GM23338 (cell line): ENCODE measurements around the gene EPG5. TPM values are rescaled to one million over a fixed set of nuclear protein-coding genes. Genes with fewer than 3 reads are reported as not detected.

Source experiments
- ATAC-seq: fragments of 200-7000 bp; cut with Tn5 transposase; 3 replicates; pipeline ENCODE4 v1.9.1; 2020
- DNase-seq: peaks from one replicate; pipeline ENCODE4 v3.0.0-alpha.2; 2015; ENCODE audit warnings: low spot score
- H2AFZ ChIP-seq: fragments of 200-600 bp; sonication (generic); 2 replicates; pipeline ENCODE4 v1.8.0; 2016; ENCODE audit warnings: antibody characterized with exemption, mild to moderate bottlenecking, moderate library complexity
- H3F3A ChIP-seq: fragments of 200-600 bp; sonication (generic); replicated peaks from 2 replicates; pipeline ENCODE4 v1.8.0; 2017; ENCODE audit warnings: antibody characterized with exemption, mixed run types, low read depth
- H3K27ac ChIP-seq: fragments of 200-600 bp; sonication (generic); 2 replicates; pipeline ENCODE4 v1.6.1; 2016; ENCODE audit warnings: low read depth
- H3K27me3 ChIP-seq: fragments of 200-600 bp; sonication (generic); 2 replicates; pipeline ENCODE4 v1.8.0; 2016; ENCODE audit warnings: mild to moderate bottlenecking, mixed run types, moderate library complexity; ENCODE audit not compliant: insufficient read depth
- H3K36me3 ChIP-seq: fragments of 200-600 bp; sonication (generic); 2 replicates; pipeline ENCODE4 v1.8.0; 2016; ENCODE audit warnings: mild to moderate bottlenecking; ENCODE audit not compliant: insufficient read depth
- H3K4me1 ChIP-seq: fragments of 200-600 bp; sonication (generic); 2 replicates; pipeline ENCODE4 v1.8.0; 2016; ENCODE audit warnings: mild to moderate bottlenecking, moderate library complexity; ENCODE audit not compliant: insufficient read depth
- H3K4me2 ChIP-seq: fragments of 200-600 bp; sonication (generic); 2 replicates; pipeline ENCODE4 v1.7.1; 2017; ENCODE audit warnings: mixed run types
- H3K4me3 ChIP-seq: fragments of 200-600 bp; sonication (generic); 2 replicates; pipeline ENCODE4 v1.6.1; 2016; ENCODE audit warnings: mixed run types
- H3K79me2 ChIP-seq: fragments of 200-600 bp; sonication (generic); replicated peaks from 2 replicates; pipeline ENCODE4 v1.8.0; 2017; ENCODE audit warnings: mild to moderate bottlenecking; ENCODE audit not compliant: insufficient read depth
- H3K9me2 ChIP-seq: fragments of 200-600 bp; sonication (generic); 2 replicates; pipeline ENCODE4 v1.8.0; 2017; ENCODE audit not compliant: insufficient read depth
- H4K20me1 ChIP-seq: fragments of 200-600 bp; sonication (generic); replicated peaks from 2 replicates; pipeline ENCODE4 v1.8.0; 2017; ENCODE audit warnings: mild to moderate bottlenecking; ENCODE audit not compliant: insufficient read depth
- H3K27ac Mint-ChIP-seq: 2 replicates; pipeline ENCODE4 v1.8.0; 2020; ENCODE audit warnings: inconsistent platforms, mild to moderate bottlenecking, moderate library complexity, mixed read lengths
- H3K27me3 Mint-ChIP-seq: 3 replicates; pipeline ENCODE4 v1.8.0; 2022; ENCODE audit warnings: low read depth, mild to moderate bottlenecking, moderate library complexity, mixed read lengths, inconsistent platforms; ENCODE audit not compliant: insufficient read depth, poor library complexity
- H3K36me3 Mint-ChIP-seq: 3 replicates; pipeline ENCODE4 v1.8.0; 2021; ENCODE audit warnings: low read depth, mild to moderate bottlenecking, inconsistent platforms, moderate library complexity, mixed read lengths
- H3K4me1 Mint-ChIP-seq: 3 replicates; pipeline ENCODE4 v1.8.0; 2020; ENCODE audit warnings: mild to moderate bottlenecking, inconsistent platforms, mixed read lengths
- H3K4me3 Mint-ChIP-seq: 3 replicates; pipeline ENCODE4 v1.8.0; 2021; ENCODE audit warnings: moderate library complexity, mild to moderate bottlenecking, inconsistent platforms, mixed read lengths
- H3K9me3 Mint-ChIP-seq: 3 replicates; pipeline ENCODE4 v1.8.0; 2020; ENCODE audit warnings: moderate library complexity, mild to moderate bottlenecking, inconsistent platforms, mixed read lengths
- CREB1 ChIP-seq: fragments of 250-450 bp; sonication (Bioruptor Pico); IDR thresholded peaks from 2 replicates; pipeline ENCODE4 v1.5.0; 2020; ENCODE audit warnings: low read depth, mild to moderate bottlenecking, moderate library complexity
- CTCF ChIP-seq, 2 experiments: fragments of 200-600 bp in 1 of 2; sonication (generic) in 1 of 2; conservative IDR thresholded peaks; 2 replicates each; pipeline versions ENCODE4 v1.5.1 to v1.6.1; 2016 to 2017; ENCODE audit warnings: antibody characterized with exemption in 2 of 2, low read depth in 2 of 2, mild to moderate bottlenecking in 2 of 2, moderate library complexity in 1 of 2
- EZH2 ChIP-seq: fragments of 200-600 bp; sonication (generic); IDR thresholded peaks from one replicate; pipeline ENCODE4 v1.8.0; 2017; ENCODE audit warnings: antibody characterized with exemption, mild to moderate bottlenecking, low read depth; ENCODE audit not compliant: unreplicated experiment
- EZH2phosphoT487 ChIP-seq: fragments of 200-600 bp; sonication (generic); IDR thresholded peaks from one replicate; pipeline ENCODE4 v1.8.1; 2018; ENCODE audit warnings: antibody characterized with exemption; ENCODE audit not compliant: unreplicated experiment
- JUNB ChIP-seq: IDR thresholded peaks from one replicate; pipeline ENCODE4 v1.6.1; 2016; ENCODE audit warnings: antibody characterized with exemption; ENCODE audit not compliant: unreplicated experiment
- NANOG ChIP-seq: IDR thresholded peaks from 2 replicates; pipeline ENCODE4 v1.6.1; 2016; ENCODE audit warnings: antibody characterized with exemption, borderline replicate concordance
- POLR2AphosphoS5 ChIP-seq: IDR thresholded peaks from 2 replicates; pipeline ENCODE4 v1.6.1; 2016; ENCODE audit warnings: antibody characterized with exemption, low read depth
- REST ChIP-seq: IDR thresholded peaks from one replicate; pipeline ENCODE4 v1.6.1; 2018; ENCODE audit warnings: antibody characterized with exemption; ENCODE audit not compliant: unreplicated experiment
- STAT1 ChIP-seq: IDR thresholded peaks from one replicate; pipeline ENCODE4 v1.6.1; 2016; ENCODE audit warnings: antibody characterized with exemption; ENCODE audit not compliant: unreplicated experiment
- ZNF114 ChIP-seq: fragments of 250-450 bp; sonication (Bioruptor Pico); IDR thresholded peaks from 2 replicates; pipeline ENCODE4 v1.5.0; 2020; ENCODE audit warnings: mild to moderate bottlenecking, moderate library complexity
- ZNF331 ChIP-seq: fragments of 250-450 bp; sonication (Bioruptor Pico); IDR thresholded peaks from 2 replicates; pipeline ENCODE4 v1.5.0; 2020; ENCODE audit warnings: low read depth, mild to moderate bottlenecking, moderate library complexity
- polyA plus RNA-seq: library from polyadenylated mRNA; unstranded; fragments of >200 nt; fragmentation: Nextera tagmentation; extraction: Ambion mirVana; gene quantifications from 2 replicates; pipeline ENCODE4 v1.2.1, GENCODE V29; 2016
- total RNA-seq: library from RNA; depleted of rRNA; stranded (reverse); fragments of >200 nt; shearing (Covaris generic); gene quantifications from 2 replicates; pipeline ENCODE4 v1.2.3, GENCODE V29; 2014
- TF ChIP-seq, protein P1 (sequence below): IDR thresholded peaks from 2 replicates; pipeline ENCODE4 v1.6.1; 2016; ENCODE audit warnings: antibody characterized with exemption
- TF ChIP-seq, protein P2 (sequence below): fragments of 250-450 bp; sonication (Bioruptor Pico); IDR thresholded peaks from 2 replicates; pipeline ENCODE4 v1.5.0; 2020; ENCODE audit warnings: mild to moderate bottlenecking, moderate library complexity

Gene EPG5
- total and polyA plus RNA-seq, 2 experiments from 2014 or later = 4.1 to 29.2 TPM

- DNase-seq = no peak
- Histone ChIP-seq H2AFZ (no peak overlapping the region), H3K79me2 (no peaks in the 10 kb centered on the region), H3K27me3 (no peaks in the 10 kb centered on the region), H3K4me1 (no peaks in the 10 kb centered on the region), H3K9me2 (no peaks in the 10 kb centered on the region), H3K4me3 (no peak overlapping the region), H3K4me2 (no peak overlapping the region), H3F3A (no peaks in the 10 kb centered on the region), H3K36me3 (no peaks in the 10 kb centered on the region), H3K27ac (no peak overlapping the region), H4K20me1 (no peaks in the 10 kb centered on the region)
- no peak overlapping the region for H3K4me3 Mint-ChIP-seq
- H3K27ac Mint-ChIP-seq = no peak overlapping the region
- peaks cover 10% of the 10 kb centered on the region; the same call in 2 of the 3 replicates for H3K4me1 Mint-ChIP-seq
- TF ChIP-seq NANOG (no peak), ZNF331 (CRISPR knock-in tag) (no peak), POLR2AphosphoS5 (no peak), CTCF (conservative IDR thresholded peaks at IDR 0.05; ENCODE audit: low read depth in 2 of 2) (no peak), JUNB (no peak), REST (no peak), EZH2phosphoT487 (no peak), STAT1 (no peak), ZNF114 (no peak), CREB1 (CRISPR knock-in tag) (no peak), EZH2 (no peak)
- TF ChIP-seq, protein P1, sequence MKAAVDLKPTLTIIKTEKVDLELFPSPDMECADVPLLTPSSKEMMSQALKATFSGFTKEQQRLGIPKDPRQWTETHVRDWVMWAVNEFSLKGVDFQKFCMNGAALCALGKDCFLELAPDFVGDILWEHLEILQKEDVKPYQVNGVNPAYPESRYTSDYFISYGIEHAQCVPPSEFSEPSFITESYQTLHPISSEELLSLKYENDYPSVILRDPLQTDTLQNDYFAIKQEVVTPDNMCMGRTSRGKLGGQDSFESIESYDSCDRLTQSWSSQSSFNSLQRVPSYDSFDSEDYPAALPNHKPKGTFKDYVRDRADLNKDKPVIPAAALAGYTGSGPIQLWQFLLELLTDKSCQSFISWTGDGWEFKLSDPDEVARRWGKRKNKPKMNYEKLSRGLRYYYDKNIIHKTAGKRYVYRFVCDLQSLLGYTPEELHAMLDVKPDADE = no peak
- TF ChIP-seq, protein P2, sequence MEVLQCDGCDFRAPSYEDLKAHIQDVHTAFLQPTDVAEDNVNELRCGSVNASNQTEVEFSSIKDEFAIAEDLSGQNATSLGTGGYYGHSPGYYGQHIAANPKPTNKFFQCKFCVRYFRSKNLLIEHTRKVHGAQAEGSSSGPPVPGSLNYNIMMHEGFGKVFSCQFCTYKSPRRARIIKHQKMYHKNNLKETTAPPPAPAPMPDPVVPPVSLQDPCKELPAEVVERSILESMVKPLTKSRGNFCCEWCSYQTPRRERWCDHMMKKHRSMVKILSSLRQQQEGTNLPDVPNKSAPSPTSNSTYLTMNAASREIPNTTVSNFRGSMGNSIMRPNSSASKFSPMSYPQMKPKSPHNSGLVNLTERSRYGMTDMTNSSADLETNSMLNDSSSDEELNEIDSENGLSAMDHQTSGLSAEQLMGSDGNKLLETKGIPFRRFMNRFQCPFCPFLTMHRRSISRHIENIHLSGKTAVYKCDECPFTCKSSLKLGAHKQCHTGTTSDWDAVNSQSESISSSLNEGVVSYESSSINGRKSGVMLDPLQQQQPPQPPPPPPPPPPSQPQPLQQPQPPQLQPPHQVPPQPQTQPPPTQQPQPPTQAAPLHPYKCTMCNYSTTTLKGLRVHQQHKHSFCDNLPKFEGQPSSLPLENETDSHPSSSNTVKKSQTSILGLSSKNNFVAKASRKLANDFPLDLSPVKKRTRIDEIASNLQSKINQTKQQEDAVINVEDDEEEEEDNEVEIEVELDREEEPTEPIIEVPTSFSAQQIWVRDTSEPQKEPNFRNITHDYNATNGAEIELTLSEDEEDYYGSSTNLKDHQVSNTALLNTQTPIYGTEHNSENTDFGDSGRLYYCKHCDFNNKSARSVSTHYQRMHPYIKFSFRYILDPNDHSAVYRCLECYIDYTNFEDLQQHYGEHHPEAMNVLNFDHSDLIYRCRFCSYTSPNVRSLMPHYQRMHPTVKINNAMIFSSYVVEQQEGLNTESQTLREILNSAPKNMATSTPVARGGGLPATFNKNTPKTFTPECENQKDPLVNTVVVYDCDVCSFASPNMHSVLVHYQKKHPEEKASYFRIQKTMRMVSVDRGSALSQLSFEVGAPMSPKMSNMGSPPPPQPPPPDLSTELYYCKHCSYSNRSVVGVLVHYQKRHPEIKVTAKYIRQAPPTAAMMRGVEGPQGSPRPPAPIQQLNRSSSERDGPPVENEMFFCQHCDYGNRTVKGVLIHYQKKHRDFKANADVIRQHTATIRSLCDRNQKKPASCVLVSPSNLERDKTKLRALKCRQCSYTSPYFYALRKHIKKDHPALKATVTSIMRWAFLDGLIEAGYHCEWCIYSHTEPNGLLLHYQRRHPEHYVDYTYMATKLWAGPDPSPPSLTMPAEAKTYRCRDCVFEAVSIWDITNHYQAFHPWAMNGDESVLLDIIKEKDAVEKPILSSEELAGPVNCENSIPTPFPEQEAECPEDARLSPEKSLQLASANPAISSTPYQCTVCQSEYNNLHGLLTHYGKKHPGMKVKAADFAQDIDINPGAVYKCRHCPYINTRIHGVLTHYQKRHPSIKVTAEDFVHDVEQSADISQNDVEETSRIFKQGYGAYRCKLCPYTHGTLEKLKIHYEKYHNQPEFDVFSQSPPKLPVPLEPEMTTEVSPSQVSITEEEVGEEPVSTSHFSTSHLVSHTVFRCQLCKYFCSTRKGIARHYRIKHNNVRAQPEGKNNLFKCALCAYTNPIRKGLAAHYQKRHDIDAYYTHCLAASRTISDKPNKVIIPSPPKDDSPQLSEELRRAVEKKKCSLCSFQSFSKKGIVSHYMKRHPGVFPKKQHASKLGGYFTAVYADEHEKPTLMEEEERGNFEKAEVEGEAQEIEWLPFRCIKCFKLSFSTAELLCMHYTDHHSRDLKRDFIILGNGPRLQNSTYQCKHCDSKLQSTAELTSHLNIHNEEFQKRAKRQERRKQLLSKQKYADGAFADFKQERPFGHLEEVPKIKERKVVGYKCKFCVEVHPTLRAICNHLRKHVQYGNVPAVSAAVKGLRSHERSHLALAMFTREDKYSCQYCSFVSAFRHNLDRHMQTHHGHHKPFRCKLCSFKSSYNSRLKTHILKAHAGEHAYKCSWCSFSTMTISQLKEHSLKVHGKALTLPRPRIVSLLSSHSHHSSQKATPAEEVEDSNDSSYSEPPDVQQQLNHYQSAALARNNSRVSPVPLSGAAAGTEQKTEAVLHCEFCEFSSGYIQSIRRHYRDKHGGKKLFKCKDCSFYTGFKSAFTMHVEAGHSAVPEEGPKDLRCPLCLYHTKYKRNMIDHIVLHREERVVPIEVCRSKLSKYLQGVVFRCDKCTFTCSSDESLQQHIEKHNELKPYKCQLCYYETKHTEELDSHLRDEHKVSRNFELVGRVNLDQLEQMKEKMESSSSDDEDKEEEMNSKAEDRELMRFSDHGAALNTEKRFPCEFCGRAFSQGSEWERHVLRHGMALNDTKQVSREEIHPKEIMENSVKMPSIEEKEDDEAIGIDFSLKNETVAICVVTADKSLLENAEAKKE (CRISPR knock-in tag) = no peak
- peaks cover 3% of the 10 kb centered on the region; the same call in 2 of the 3 replicates for H3K36me3 Mint-ChIP-seq
- no peak for ATAC-seq
- peaks cover 2% of the 10 kb centered on the region for H3K27me3 Mint-ChIP-seq
- H3K9me3 Mint-ChIP-seq = peaks cover 3% of the 10 kb centered on the region; the same call in 1 of the 3 replicates
Measured at GRCh38 chr18:45817543-45817942, 149.6 kb downstream of the EPG5 start.
